GM21526 (cell line): ENCODE results near the gene INSC.

ENCODE experiments used
- ATAC-seq: cut with Tn5 transposase; IDR thresholded peaks from one replicate; pipeline ENCODE4 v1.9.1; 2021; ENCODE audit warnings: moderate library complexity; ENCODE audit not compliant: unreplicated experiment, low FRiP score

INSC gene

DNA sequence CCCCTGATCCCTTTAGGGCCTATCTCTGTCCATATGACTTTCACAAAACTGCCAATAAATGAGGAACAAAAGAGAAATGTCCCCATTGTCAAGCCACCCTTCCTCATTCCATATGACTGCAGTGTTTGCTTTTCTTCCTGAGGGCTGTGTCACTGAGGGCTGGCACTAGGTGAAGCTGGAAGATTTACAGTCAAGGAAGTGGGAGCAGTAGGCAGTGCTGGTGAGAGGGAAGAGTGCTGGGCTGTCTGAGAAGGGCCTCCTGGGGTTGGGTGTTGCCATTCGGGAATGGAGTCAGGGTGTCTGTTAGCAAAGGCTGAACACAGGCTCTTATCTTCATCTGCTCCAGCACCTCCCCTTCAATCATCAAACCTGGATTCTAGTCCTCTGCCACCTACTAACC is 30.9 kb downstream of the INSC start:
- ATAC-seq: no peak

GRCh38 chr11:15146271-15147003 is 31.7 kb downstream of the INSC start:
- no peak for ATAC-seq

- ATAC-seq: no peak
These were observed 33.4 kb downstream of the INSC start for GRCh38 chr11:15148169-15148568.

DNA sequence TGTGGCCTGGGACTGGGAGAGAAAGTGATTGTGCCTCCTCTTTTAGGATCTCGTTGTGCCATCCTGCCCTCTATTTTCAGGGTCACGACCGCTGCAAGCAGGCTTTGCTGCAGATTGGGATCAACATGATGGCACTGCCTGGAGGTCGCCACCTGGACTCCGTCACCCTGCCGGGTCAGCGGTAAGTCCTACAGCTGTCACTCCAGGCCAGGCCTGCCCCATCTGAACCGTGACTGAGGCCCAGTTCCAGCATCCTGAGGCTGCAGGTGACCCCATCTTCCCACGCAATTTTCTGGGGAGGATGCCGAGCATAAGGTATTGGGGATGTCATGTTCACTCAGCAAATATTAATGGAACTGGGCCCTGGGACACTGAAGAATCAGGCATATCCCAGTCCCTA is 34.3 kb downstream of the INSC start:
- ATAC-seq: no peak

DNA sequence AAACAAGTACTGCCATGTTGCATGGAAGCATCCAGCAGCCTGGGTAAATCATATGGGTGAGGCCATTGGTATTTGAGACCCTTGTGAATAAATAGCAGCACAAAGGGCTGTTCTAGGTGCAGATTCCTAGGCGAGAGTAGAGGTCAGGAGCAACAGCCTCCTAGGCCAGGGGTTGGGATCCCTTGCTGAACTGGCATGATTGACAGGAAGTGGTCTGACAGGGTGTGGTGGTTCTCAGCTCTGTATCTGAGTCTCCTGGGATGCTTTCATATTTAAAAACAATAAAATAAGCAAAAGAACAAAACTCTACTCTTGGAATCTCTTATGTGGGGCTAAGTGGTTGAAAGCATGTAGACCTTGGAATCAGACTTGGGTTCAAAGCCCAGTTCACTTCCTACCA is 35.8 kb downstream of the INSC start:
- no peak for ATAC-seq

DNA sequence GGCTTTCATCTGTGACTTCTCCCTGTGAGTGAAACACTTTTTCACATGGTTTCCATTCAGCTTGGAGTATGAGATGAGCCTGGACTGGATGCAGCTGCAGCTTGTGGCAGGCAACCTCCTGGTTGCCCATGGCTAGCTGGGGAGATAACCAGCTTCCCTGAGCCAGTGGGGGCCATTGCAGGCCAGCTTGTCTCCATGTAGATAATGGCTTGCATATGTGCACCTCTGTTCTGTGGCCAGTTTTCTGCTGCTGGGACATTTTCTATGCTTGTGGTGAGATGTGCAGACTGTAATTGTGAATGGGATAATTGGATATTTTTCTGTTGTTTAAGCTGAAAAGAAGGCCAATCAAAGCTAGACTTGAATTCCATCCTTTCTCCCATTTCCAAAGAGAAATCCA is 38.5 kb downstream of the INSC start:
- ATAC-seq: no peak

GRCh38 chr11:15157181-15157580 is 42.5 kb downstream of the INSC start:
- ATAC-seq: no peak

GRCh38 chr11:15157606-15158137 is 42.9 kb downstream of the INSC start:
- ATAC-seq: no peak

GRCh38 chr11:15158351-15159015 is 43.8 kb downstream of the INSC start:
- no peak for ATAC-seq

DNA sequence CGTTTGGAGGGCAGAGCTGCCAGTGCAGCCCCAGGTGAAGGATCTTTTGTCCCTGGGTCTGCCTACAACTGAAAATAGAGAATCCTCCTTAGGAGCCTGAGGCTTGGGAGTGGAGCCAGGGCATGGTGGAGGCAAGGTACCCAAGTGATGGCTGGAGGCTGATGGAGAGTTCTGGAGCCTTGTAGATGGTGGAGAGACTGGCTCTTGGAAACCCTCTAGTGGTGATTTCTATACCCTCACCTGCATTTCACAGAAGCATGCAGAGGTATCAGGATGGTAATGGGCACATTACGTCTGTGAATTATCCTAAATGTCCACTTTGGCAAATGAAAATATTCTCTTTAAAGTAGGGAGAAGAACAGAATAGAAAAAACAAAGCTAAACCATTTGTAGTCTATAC is 44.4 kb downstream of the INSC start:
- ATAC-seq: peak; percentile 84

DNA sequence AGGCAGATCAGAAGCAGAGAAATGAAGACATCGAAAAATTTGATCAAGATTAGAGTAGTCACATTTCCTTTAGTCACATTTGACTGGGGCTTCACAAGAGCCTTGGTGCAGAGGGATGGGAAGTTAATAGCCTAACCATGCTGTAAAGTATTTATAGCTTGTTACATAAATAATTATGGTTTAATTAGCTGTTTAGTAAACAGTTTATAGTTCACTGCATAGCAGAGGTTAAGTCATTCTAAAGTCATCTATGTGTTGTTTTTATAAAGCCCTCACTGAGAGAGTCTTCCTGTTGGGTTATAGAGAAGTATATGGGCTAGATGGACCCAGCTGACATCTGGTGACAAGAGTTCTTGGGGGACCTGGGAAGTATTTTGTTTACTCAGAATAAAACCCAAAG is 47.1 kb downstream of the INSC start:
- ATAC-seq: no peak

DNA sequence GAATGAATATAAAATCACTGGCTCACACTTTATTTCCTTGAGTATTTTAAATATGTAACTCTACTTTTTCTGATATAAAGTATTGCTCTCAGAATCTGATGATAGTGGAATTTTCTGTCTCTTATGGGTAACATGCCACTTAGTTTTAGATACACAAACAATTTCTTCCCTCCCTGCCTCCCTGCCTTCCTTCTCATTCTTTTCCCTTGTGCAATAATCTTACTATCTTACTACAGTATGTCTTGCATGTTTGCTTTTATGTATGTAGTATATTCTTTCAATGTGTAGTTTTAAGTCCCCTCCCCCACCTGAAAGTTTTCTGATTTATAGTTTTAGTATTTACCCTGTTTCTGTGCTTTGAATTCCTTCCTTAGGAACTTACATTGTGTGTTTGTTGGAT is 48.4 kb downstream of the INSC start:
- ATAC-seq: no peak

GRCh38 chr11:15166204-15166603 is 51.5 kb downstream of the INSC start:
- no peak for ATAC-seq

DNA sequence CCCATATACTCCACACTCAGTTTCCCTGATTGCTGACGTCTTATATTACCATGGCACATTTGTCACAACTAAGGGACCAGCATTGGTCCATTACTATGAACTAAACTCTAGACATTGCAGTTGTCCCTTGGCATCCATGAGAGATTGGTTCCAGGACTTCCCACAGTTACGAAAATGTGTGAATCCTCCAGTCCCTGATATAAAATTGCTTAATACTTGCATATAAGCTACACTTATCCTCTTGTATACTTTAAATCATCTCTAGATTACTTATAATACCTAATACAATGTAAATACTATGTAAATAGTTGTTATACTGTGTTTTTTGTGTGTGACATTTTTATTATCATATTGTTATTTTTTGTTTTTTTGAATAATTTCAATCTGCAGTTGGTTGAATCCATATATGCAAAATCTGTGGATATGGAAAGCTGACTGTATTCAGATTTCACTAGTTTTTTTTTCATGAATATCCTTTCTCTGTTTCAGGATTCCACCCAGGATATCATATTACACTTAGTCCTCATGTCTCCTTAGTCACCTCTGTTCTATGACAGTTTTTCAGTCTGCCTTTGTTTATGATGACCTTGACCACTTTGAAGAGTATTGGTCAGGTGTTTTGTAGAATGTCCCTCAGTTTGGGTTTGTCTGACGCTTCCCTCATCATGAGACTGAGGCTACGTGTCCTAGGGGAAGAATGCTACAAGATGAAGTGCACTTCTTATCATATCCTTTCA is 55.3 kb downstream of the INSC start:
- ATAC-seq: no peak

GRCh38 chr11:15170698-15171097 is 56.0 kb downstream of the INSC start:
- ATAC-seq: no peak

- ATAC-seq: no peak
These were observed 57.2 kb downstream of the INSC start for GRCh38 chr11:15171956-15172355.

- ATAC-seq: no peak
These were observed 61.1 kb downstream of the INSC start for GRCh38 chr11:15175831-15176230.

DNA sequence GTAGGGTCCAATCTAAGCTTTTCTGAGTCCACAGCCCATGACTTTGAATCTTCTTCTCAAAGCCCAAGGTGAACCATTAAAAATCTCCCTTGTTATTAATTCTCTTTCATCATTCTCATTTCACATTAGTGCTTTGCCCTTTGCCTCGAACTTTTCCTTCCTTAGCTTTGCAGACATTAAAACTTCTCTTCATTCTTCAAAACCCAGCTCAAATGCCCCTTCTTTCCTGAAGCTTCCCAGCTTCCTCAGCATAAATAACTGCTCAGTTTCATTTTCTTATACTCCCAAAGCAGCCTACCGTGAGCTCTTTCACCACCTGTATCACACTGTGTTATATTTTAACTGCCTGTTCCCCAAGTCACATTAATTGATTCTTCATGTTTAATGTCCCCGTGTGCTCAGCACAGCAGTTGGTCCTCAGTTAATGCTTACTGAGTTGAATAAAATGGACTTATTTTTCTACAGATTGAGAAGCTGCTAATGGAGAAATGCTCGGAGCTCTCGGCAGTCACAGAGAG is 62.0 kb downstream of the INSC start:
- ATAC-seq: no peak

DNA sequence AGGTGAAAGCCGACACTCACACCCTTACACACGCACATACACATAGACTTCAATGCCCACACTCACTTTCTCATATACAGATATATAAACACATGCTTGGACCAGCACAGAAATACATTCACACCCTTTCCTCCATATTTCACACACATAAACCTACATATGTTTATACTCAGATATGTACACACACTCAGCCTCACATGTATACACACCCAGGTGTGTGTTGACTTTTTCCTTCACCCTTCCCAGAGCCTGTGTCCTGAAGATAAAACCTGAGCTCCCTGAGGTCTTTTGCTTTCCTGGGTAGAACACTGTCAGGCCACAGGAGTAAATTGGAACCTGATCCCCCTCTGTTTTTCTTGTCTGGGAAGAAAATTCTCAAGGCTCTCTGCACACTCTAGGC is 62.8 kb downstream of the INSC start:
- no peak for ATAC-seq

DNA sequence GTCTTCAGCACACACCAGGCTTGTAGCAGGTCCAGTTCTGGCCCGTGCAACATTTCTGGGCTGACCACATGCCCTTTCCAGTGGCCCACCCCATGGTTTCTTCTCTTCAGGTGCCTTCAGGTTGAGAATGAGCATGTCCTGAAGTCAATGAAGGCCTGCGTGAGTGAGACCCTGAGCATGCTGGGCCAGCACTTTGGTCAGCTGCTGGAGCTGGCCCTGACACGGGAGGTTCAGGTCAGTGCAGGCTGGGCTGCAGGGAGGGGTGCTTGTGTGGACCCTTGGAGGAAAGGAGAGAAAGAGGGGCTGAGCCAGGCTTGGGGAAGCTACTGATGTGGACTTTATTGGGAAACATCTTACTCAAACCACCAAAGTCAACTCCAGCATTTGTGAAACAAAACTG is 63.5 kb downstream of the INSC start:
- no peak for ATAC-seq

- ATAC-seq: no peak
These were observed 64.4 kb downstream of the INSC start for GRCh38 chr11:15179167-15179566.
